ENCODE results near the gene TMEM43. TPM values are rescaled to one million over a fixed set of nuclear protein-coding genes. Genes with fewer than 3 reads are reported as not detected.

Gene TMEM43
- total RNA-seq, 4 donors from 2014 or later: 206 to 237 (median 219) TPM

DNA sequence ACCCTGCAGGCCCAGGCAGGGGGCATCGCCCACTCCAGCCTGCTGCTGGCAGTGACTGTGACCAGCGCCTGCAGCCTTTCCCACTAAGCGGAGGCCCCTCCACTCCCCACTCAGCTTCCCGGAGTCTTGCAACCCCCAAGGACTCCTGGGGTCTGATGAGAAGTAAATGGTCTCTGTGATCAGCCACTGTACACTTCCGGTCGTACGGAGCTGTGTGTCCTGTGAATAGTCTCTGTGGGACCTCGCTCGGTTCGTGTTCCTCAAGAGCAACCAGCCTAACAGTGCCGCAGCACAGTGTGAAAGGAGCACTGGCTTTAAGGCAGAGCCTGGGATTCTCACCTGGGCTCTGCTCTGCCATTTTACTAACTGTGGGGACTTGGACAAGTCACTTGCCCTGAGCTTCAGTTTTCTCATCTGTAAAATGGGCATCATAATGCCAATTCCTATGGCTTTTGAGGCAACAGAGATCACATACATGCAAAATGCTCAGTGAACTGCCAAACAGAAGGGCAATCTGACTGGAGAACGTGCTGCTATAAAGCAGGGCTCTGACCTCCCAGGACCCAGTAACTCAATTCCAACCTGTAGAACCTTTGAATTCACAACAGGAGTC is 26.7 kb downstream of the TMEM43 start:
- DNase-seq (ENCODE audit: low spot score in 2 of 2): no peak
- Histone ChIP-seq H3K27ac (no peak overlapping the region), H3K4me1 (no peaks in the 10 kb centered on the region), H3K9me3 (no peaks in the 10 kb centered on the region), H3K4me3 (no peak overlapping the region), H3K36me3 (peaks cover 79% of the 10 kb centered on the region), H3K27me3 (no peaks in the 10 kb centered on the region)
- WGBS: 89% methylated on average over 12 of the region's 12 CpGs
- TF ChIP-seq EP300 (IDR thresholded peaks at IDR 0.05) (no peak), POLR2A (IDR thresholded peaks at IDR 0.05) (no peak), POLR2AphosphoS5 (IDR thresholded peaks at IDR 0.05) (no peak)
- TF ChIP-seq, protein P1, sequence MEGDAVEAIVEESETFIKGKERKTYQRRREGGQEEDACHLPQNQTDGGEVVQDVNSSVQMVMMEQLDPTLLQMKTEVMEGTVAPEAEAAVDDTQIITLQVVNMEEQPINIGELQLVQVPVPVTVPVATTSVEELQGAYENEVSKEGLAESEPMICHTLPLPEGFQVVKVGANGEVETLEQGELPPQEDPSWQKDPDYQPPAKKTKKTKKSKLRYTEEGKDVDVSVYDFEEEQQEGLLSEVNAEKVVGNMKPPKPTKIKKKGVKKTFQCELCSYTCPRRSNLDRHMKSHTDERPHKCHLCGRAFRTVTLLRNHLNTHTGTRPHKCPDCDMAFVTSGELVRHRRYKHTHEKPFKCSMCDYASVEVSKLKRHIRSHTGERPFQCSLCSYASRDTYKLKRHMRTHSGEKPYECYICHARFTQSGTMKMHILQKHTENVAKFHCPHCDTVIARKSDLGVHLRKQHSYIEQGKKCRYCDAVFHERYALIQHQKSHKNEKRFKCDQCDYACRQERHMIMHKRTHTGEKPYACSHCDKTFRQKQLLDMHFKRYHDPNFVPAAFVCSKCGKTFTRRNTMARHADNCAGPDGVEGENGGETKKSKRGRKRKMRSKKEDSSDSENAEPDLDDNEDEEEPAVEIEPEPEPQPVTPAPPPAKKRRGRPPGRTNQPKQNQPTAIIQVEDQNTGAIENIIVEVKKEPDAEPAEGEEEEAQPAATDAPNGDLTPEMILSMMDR (IDR thresholded peaks at IDR 0.05): no peak

DNA sequence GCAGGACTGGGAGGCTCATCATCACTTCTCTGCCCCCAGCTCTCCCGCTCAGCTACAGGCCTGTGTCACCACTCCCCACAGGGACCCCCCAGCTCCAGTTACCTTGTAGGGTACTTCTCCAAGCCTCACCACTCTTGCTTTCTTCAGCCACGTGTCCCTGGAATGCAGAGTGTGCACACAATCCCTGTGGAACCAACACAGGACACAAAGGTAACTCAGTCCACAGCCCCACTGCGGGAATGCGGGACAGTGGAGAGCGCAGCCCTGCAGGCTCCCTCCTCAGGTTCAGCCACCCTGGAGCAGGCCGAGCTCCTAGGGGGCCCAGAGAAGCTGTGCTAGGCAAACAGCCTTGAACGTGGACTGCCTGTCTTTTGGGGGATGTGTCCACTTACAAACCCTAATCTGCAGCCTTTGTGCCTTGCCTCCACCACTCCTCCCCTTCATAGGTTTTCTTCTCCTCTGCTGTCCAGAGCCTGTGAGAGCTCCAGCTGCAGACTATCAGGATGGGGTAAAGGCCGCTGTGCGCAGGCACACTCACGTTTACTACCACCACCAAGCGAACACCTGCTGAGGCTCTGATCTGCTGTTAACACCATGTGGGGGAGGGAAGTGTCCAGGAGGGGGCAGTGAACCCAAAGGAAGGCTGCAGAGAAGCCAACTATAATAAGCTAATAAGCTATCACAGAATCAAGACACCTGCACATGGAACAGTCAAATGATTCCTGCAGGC is 27.5 kb downstream of the TMEM43 start:
- Histone ChIP-seq H3K9me3 (no peaks in the 10 kb centered on the region), H3K4me1 (no peaks in the 10 kb centered on the region), H3K27me3 (no peaks in the 10 kb centered on the region), H3K4me3 (no peak overlapping the region), H3K27ac (no peak overlapping the region), H3K36me3 (peaks cover 80% of the 10 kb centered on the region)
- no peak for TF ChIP-seq POLR2AphosphoS5 (IDR thresholded peaks at IDR 0.05)
- TF ChIP-seq EP300 (IDR thresholded peaks at IDR 0.05): no peak
- TF ChIP-seq POLR2A (IDR thresholded peaks at IDR 0.05): no peak
- TF ChIP-seq, protein P1 (IDR thresholded peaks at IDR 0.05): no peak
- DNase-seq (ENCODE audit: low spot score in 2 of 2): no peak
- 86% methylated on average over 11 of the region's 11 CpGs for WGBS

DNA sequence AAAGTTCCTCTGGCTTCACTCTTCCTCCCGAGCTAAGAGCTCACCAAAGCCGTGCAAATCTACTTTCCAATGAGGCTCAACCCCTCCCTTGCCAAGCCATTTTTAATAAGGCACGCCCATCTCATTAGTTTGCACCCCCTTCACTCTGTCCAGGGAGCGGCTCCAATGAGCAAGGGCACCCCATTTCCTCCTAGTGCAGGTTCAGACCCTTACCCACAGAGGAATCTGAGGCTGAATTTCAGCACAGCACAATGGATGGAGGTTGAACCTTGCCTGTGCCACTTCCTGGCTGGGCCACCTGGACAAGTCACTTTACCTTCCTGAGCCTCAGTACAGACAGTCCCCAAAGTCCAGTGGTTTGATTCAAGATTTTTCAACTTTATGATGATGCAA is 28.1 kb downstream of the TMEM43 start:
- no peak overlapping the region for H3K4me3 ChIP-seq
- H3K27ac ChIP-seq: no peak overlapping the region
- WGBS: 67% methylated on average over 4 of the region's 4 CpGs
- no peaks in the 10 kb centered on the region for H3K9me3 ChIP-seq
- no peak for DNase-seq (ENCODE audit: low spot score in 2 of 2)
- no peaks in the 10 kb centered on the region for H3K27me3 ChIP-seq
- H3K4me1 ChIP-seq: no peaks in the 10 kb centered on the region
- TF ChIP-seq POLR2A (IDR thresholded peaks at IDR 0.05): no peak
- TF ChIP-seq, protein P1 (IDR thresholded peaks at IDR 0.05): no peak
- no peak for TF ChIP-seq EP300 (IDR thresholded peaks at IDR 0.05)
- no peak for TF ChIP-seq POLR2AphosphoS5 (IDR thresholded peaks at IDR 0.05)
- H3K36me3 ChIP-seq: peaks cover 80% of the 10 kb centered on the region

DNA sequence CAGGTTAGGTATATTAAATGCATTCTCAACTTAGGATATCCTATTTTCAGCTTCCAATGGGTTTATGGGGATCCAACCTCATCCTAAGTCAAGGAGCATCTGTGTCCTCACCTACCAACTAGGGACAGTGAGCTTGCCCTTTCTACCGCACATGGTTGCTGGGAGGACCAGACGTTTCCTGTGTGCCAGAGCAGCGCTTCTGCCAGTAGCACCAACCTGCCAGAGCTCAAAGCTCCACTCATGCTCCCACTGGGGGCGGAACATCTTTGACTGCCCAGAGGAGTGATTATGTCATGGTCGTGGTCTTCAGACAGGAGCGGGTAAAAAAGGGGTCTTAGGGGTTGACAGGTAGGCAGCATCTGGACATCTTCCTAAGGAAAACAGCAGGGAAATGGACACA is 28.8 kb downstream of the TMEM43 start:
- Histone ChIP-seq H3K27ac (no peak overlapping the region), H3K27me3 (no peaks in the 10 kb centered on the region), H3K36me3 (peaks cover 80% of the 10 kb centered on the region), H3K9me3 (no peaks in the 10 kb centered on the region), H3K4me1 (no peaks in the 10 kb centered on the region), H3K4me3 (no peak overlapping the region)
- DNase-seq (ENCODE audit: low spot score in 2 of 2): peak in 1 of 2 donors; percentile 52
- TF ChIP-seq, protein P1 (IDR thresholded peaks at IDR 0.05): no peak
- 89% methylated on average over 6 of the region's 6 CpGs for WGBS

DNA sequence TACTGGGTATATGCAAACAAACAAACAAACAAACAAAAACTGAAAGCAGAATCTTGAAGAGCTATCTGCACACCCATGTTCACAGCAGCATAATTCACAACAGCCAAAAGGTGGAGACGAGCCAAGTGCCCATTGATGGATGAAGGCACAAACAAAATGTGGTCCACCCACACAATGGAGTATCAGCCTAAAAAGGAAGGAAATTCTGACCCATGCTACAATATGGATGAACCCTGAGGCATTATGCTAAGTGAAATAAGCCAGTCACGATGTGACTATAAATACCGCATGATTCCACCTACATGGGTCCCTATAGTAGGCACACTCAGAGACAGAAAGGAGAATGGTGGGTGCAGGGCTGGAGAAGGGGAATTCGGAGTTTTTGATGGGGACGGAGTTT is 29.4 kb downstream of the TMEM43 start:
- H3K36me3 ChIP-seq: peaks cover 84% of the 10 kb centered on the region

More for the DNA sequence above, 29.4 kb downstream of the TMEM43 start:
- H3K9me3 ChIP-seq: no peaks in the 10 kb centered on the region
- no peaks in the 10 kb centered on the region for H3K4me1 ChIP-seq
- TF ChIP-seq POLR2AphosphoS5 (IDR thresholded peaks at IDR 0.05) (no peak), POLR2A (IDR thresholded peaks at IDR 0.05) (no peak), EP300 (IDR thresholded peaks at IDR 0.05) (no peak)
- TF ChIP-seq, protein P1 (IDR thresholded peaks at IDR 0.05): no peak
- DNase-seq (ENCODE audit: low spot score in 2 of 2): no peak
- H3K27ac ChIP-seq: no peak overlapping the region
- no peaks in the 10 kb centered on the region for H3K27me3 ChIP-seq
- WGBS: 84% methylated on average over 5 of the region's 5 CpGs
- no peak overlapping the region for H3K4me3 ChIP-seq
